NCI-H345 treated with DMSO at 0.1 percent for 48 hours (cell line): ENCODE data around the gene RBMX2.
"Not testable (repeated sequence)": the region's sequence is repeated elsewhere in the genome, so short reads cannot be mapped to it uniquely, and the experiment has no call there.

ENCODE experiments used
- DNase-seq: peaks from one replicate; lab custom pipeline; 2025; ENCODE audit not compliant: unreplicated experiment; lab: John Stamatoyannopoulos, UW

RBMX2 gene, protein sequence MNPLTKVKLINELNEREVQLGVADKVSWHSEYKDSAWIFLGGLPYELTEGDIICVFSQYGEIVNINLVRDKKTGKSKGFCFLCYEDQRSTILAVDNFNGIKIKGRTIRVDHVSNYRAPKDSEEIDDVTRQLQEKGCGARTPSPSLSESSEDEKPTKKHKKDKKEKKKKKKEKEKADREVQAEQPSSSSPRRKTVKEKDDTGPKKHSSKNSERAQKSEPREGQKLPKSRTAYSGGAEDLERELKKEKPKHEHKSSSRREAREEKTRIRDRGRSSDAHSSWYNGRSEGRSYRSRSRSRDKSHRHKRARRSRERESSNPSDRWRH

DNA sequence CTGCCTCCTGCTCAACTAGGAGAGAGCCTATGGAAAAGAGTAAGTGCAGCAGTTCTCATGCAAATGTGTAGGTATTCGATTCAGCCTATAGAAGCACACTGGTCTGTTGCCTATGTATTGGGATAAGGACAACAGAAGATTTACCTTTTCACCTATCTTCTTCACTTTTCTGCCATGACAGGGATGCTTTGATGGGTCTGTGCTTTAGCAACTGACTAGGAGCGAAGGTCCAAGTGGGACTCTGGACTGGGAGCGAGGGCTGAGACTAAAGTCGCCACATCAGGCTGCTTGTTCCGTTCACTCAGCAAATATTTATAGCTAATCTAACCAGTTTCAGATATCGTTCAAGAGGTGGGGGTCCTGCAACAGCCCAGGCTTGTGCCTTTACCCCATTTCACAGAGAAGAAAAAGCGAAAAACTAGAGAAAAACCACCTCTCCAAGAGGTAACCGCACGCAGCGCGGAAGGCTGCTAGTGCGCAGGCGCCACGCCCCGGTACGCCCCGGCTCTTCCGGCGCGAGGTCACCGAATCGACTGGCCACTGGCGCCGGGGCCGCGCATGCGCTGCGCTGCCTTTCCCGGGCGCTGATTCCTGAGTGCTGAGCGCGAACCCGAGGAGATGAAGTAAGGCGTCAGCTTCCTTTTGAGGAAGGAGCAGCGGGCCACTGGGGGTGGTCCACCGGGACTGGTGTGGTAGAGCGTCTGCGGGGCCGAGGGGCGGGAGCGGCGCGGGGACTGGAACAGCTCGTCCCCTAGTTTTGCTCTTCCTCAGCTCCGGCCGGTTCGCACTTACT, at the start of gene RBMX2:
Gene RBMX2 (plus strand): TSS at position 573 of the 793 bp plus-strand sequence. CDS start 46 bp downstream, at position 619.
- DNase-seq, result peak; percentile 63

DNA sequence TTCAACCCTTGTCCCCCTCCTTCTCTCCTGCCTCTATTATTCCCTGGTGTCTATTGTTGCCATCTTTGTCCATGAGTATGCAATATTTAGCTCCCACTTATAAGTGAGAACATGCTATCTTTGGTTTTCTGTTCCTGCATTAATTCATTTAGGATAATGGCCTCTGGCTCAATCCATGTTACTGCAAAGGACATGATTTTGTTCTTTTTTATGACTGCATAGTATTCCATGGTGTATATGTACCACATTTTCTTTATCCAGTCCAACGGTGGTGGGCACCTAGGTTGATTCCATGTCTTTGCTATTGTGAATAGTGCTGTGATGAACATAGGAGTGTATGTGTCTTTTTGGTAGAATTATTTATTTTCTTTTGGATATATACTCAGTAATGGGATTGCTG, 49.7 kb upstream of the RBMX2 start:
- not testable (repeated sequence) for DNase-seq

DNA sequence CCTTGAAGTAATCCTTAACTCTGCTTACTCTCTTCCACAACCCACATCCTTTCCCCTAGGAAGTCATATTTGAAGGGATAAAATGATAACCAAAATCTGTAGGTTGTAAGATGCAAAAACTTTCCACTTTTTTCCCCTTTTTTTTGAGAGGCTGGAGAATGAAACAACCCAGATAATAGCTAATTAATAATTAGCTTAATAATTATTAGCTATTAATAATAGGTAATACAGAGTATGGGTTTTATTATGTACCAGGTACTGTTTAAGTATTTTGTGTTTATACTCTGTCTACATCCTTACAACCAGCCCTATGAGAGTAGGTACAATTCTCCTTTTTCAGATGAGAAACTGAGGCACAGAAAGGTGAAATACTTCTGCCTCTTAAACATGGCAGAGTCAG, 25.7 kb upstream of the RBMX2 start:
- no peak for DNase-seq

DNA sequence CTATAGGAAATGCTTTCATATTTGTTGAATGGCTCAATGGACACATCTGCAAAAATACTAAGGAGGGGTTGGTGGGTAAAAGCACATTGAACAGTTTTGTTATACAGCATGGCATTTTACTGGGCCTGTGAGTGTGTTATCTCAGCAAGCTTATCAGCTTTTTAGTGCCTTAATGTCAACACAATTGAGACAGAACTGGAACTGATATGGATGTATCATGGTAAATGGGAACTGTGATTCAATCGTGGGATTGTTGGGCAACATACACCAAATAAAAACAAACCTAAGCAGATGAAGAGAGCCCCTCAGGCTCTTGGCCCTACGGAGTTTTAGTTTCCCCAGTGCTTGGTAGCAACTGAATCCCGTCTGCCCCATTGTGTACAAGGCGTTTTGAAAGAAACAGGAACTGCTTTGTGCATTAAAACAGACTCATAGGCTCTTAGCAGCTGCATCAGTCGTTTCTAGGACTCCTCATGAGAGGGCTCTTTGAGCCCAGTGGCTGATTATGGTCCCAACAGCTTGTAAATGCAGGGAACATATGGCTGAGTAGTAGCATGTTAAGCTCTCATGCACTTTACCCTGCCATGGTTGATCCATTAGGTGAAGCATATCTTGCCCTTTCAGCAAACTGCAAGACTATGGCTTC, 23.6 kb upstream of the RBMX2 start:
- DNase-seq, result peak; percentile 3

DNA sequence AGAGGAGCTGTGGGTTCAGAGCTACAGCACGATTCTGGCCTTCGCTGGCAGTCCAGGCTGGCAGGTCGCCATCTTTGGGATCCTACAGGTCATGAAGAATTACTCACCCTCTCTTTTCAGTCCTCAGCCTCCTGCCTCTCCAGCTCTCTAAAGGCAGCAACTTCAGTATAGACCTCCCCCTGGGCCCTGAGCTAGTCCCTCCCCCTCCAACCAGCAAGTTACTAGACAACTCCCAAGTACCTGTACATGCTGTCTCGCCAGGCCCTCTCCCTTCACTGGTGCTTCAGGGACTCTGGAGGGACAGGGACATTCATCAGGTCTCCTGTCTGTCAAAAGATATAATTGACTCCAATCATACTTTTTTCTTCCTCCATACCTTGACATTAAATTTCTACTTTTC, 16.3 kb upstream of the RBMX2 start, which contains the start of gene GPR119:
Gene GPR119 (minus strand): TSS at position 155 of the 400 bp plus-strand sequence. CDS start 227 bp downstream, outside the sequence.
- DNase-seq, result no peak

DNA sequence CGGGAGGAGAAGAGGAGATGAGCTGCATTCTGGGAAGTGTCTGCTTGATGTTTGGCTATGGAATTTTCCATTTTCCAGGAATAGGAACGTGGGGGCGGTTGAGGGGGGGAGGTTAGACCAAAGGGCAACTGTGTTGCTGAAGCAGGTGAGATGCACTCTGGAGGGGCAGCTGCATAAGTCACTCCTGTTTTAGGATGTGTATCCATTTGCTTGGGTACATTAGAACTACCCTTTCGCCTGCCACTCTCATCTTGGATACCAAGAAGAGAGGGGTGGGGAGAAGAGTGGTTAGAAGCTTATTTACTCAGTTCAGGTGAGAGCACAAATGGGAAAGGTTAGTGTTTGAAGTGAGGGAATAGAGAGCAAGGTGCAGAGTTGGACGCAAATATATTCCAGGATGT, 15.4 kb upstream of the RBMX2 start:
- DNase-seq, result no peak

DNA sequence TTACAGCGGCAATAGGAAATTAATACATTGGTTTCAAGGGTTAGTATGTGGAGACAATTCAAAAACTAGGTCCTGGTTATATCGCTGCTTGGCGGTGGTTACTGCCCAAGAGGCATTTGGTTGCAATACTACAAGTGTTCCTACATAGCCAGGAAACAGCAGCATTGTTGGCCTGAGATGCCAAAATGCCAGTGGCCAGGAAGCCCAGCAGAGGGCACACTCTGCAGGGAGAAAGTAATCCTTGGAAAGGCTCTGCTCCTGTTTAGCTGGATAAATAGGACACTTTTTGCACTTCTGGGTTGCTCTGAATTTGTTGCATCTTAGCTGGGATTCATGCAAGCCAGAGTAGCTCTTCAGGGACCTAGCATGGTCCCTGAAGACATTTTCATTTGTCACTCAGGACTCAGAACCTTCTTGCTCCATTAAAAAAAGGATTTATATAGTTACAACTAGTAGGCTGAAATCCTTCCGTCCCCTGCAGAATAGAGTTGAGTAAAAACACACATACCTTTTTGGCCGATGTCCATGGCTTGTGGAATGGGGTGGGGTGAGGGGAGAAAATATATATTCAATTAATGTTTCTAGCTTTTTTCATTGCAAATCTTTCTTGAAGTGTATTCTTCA, 8.2 kb upstream of the RBMX2 start:
- peak; percentile 15 for DNase-seq

DNA sequence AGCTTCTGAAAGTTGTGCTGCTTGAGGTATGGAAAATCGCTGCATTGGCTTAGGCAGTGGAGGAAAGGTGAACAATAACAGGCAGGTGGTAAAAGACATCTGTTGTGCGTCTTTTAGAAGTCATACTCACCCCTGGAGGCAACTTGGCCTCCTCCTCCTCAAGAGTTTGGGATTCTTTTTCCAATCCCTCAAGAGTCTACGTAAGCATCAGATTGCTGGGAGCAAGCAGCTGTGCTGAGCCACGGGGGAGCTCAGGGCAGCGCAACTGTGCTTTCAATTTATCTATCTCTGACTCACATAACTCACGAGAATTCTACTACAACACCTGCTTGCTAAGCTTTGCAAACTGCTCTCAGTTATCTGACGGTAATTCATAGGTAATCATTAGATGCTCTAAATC, 6.4 kb upstream of the RBMX2 start:
- DNase-seq, result no peak

DNA sequence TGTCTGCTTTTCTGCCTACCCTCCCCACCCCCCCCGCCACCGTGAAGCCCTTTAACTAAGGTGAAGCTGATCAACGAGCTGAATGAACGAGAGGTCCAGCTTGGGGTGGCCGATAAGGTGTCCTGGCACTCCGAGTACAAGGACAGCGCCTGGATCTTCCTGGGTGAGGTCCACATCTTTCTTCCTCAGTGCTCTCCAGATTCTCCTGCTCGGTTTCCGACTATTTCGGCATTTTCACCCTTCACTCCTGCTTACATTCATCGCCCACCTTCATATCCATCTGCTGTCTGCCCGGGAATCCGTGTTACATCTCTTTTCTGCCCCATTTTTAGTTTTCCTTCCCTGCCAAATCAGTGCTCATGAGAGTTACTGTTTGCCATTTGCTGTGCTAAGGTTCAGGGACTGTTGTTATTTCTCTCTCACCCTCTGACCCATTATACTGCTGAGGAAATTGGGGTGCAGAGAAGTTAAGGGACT, 459 bp downstream of the RBMX2 start:
- DNase-seq, result no peak

DNA sequence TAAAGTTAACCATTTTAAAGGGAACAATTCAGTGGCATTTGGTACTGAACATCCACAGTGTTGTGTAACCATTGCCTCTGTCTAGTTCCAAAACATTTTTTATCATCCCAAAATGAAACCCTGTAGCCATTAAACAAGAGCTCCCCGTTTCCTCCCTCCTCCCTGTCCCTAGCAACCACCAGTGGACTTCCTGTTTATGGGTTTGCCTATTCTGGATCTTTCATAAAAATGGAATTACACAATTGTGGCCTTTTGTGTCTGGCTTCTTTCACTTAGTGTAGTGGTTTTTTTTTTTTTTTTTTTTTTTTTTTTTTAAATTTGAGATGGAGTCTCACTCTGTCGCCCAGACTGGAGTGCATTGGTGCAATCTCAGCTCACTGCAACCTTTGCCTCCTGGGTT, 11.6 kb downstream of the RBMX2 start:
- DNase-seq, result no peak

DNA sequence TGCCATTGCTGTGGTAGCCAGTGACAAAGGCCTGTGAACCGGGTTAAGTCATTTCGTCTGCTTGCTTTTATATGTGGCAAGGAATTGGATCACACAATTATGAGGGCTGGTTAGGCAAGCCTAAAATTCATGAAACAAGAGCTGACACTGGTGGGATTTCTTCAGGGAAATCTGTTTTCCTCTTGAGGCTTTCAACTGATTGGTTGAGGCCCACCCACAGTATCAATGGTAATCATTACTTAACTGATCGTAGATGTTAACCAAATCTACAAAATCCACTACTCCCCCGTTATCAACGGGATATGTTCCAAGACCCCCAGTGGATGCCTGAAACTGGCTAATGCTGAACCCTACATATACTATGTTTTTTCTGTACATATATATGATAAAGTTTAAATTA, 13.0 kb downstream of the RBMX2 start:
- no peak for DNase-seq

DNA sequence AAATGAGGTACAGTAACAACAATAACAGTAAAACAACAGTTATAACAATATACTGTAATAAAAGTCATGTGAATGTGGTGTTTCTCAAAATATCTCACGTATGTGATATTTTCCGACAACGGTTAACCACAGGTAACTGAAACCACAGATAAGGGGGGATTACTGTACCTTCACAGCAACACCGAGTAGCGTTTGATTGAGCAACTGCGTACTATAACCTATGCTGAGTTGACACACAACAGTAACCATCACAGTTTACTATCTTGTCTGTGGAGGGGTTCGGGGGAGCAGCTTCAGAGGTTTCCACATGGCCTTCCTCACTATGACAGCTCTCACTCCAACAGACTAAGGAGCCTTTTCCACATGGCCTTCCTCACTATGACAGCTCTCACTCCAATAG, 13.4 kb downstream of the RBMX2 start:
- DNase-seq, result no peak

DNA sequence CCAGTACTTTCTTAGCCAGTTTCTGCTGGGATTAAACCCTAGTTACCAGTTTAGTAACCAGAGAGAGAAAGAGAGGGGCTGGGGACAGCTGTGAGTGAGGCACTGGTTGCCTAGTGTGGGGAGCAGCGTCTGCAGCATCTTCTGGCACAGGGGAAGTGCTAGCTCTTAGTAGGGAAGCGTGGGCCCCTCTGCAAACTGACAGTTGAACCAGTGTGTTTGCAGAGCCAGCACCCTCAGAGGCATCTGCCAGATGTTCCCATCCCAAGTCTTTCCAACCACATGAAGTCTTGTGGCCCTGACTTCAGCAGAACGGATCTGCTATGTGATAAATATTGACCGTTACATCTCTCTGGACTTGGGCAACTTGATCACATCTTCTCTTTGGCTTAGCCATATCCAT, 15.0 kb downstream of the RBMX2 start:
- DNase-seq, result no peak

DNA sequence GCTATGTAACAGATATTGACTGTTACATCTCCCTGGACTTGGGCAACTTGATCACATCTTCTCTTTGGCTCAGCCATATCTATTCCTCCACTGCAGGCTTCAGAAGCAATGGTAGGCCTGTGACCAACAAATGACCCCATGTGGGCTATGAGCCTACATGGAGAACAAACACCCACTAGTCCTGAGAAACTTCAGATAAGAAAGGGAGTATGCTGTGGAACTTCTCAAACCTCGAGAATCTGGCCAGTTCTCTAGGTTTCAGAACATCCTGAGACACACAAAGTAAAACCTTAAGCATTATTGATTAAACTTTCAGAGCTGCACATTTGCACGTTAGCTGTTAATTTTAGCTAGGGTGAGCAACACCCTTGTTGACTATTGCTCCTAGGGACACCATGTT, 16.3 kb downstream of the RBMX2 start:
- DNase-seq, result no peak

DNA sequence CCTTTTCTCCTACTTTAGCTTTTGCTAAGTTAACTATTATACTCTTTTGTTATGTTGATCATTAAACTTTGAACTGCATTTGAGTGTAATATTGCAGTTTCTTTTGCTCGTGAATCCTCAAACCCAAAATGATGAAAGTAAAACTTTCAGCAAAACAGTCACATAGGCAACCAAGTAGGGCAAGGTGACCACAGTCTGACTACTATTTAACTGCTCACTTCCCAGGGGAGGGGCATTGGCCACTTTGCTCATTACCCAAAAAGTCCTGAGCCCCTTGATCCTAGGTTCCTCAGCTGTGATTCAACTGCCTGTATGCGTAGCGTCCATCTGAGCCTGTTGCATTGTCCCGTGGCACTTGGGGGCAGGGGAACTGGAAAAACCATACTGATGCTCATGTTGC, 17.0 kb downstream of the RBMX2 start:
- no peak for DNase-seq

DNA sequence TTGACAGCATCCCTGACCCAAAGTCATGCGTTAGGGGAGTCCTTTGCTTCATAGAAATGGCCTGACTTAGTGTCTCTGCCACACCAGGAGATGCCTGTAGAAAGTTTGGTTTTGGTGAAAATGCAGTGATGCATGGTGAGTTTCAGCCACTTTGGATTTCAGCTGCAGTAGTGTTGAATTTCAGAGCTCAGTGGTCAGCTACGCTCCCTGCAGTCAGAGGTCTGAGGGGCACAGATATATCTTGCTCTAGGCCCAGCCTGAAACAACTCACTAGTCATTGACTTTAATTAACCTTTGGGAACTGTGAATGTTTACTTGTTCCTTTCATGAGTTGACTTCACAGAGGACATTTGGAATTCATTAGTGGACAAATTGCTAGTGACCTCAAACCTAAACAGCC, 17.5 kb downstream of the RBMX2 start:
- no peak for DNase-seq

DNA sequence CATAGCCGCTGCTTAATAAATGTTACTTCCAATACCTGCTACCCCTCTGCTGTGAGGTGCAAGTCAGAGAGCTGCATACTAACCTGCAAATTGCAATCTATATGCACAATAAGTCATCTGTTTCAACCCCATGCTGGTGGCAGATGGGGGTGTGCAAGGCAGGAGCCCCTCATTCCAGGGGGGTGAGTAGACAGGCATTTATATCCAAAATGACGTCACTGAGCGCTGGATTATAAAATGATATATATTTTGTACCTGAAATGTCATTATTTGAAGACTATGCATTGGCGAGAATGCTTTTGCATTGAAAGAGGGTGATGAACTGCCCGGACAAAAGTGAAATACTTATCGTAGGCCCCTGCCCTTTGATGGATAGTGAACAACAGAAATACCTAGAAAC, 24.7 kb downstream of the RBMX2 start:
- DNase-seq, result no peak

DNA sequence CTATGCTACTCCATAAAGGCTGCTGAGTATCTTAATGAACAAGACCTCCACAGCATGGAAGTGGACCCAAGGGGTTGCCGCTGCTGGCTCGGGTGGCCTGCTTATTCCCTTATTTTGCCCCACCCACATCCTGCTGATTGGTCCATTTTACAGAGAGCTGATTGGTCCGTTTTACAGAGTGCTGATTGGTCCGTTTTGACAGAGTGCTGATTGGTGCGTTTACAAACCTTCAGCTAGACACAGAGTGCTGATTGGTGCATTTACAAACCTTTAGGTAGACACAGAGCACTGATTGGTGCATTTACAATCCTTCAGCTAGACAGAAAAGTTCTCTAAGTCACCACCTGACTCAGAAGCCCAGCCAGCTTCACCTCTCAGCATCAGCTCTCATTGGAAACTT, 27.4 kb downstream of the RBMX2 start:
- not testable (repeated sequence) for DNase-seq

DNA sequence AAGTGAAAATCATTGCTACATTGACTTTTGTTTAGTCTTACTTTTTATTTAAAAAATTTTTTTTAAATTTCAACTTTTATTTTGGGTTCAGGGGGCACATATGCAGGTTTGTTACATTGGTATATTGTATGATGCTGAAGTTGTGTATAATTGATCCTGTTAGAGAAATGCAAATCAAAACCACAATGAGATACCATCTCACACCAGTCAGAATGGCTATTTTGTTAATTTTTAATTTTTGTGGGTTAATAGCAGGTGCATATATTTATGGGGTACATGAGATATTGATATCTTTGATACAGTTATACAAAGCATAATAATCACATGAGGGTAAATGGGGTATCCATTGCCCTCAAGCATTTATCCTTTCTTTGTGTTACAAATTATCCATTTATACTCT, 34.1 kb downstream of the RBMX2 start:
- no peak for DNase-seq

DNA sequence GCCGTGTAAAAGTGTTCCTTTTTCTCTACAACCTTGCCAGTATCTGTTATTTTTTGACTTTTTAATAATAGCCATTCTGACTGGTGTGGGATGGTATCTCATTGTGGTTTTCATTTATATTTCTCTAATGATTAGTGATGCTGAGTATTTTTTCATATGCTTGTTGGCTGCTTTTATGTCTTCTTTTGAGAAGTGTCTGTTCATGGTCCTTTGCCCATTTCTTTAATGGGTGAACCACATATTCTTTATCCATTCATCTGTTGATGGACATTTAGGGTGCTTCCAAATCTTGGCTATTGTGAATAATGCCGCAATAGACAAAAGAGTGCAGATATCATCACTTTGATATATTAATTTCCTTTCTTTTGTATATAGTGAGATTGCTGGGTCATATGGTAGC, 36.2 kb downstream of the RBMX2 start:
- DNase-seq, result not testable (repeated sequence)

DNA sequence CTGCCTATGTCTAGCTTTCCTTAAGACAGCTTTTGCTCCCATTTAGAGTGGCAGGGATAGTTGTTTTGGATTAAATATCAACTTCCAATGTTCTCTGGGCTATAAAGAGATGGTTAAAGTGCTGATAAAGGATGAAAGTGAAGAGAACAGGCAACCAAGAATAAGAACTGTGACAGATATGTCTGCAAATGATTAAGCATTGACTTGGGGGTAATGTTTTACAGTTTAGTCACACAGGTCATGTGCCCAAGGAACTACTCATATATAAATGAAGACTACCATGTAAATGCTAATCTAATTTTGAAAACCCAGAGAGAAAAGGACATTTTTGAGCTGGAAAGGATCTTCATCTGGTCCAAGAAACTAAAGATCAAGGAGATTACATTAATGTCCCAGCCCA, 42.1 kb downstream of the RBMX2 start:
- DNase-seq, result no peak
